Endodermal cell (in vitro differentiated cells): ENCODE results near the gene HMOX2. TPM values are rescaled to one million over a fixed set of nuclear protein-coding genes. Genes with fewer than 3 reads are reported as not detected.

ENCODE experiments used
- DNase-seq: peaks from one replicate; pipeline ENCODE4 v3.0.0-alpha.2; 2017
- H3K27ac ChIP-seq: 2 replicates; pipeline ENCODE4 v1.5.1; 2013; ENCODE audit warnings: mild to moderate bottlenecking, low read depth, low read length, moderate library complexity
- H3K27me3 ChIP-seq: 2 replicates; pipeline ENCODE4 v1.6.1; 2013; ENCODE audit warnings: mild to moderate bottlenecking, low read length, moderate library complexity; ENCODE audit not compliant: insufficient read depth, control insufficient read depth, poor library complexity, severe bottlenecking
- H3K36me3 ChIP-seq: 2 replicates; pipeline ENCODE4 v1.7.0; 2013; ENCODE audit warnings: mild to moderate bottlenecking, low read length, moderate library complexity; ENCODE audit not compliant: control insufficient read depth, insufficient read depth
- H3K4me1 ChIP-seq: one replicate; pipeline ENCODE4 v1.7.0; 2013; ENCODE audit warnings: low read length; ENCODE audit not compliant: control insufficient read depth, insufficient read depth
- H3K4me3 ChIP-seq: 2 replicates; pipeline ENCODE4 v1.5.1; 2013; ENCODE audit warnings: mild to moderate bottlenecking, low read length, moderate library complexity
- H3K9ac ChIP-seq: 2 replicates; pipeline ENCODE4 v1.6.1; 2013; ENCODE audit warnings: mild to moderate bottlenecking, low read length, moderate library complexity; ENCODE audit not compliant: poor library complexity, severe bottlenecking; ENCODE audit errors: extremely low read depth
- H3K9me3 ChIP-seq: 2 replicates; pipeline ENCODE4 v1.6.1; 2013; ENCODE audit warnings: mild to moderate bottlenecking, low read length, moderate library complexity; ENCODE audit not compliant: control insufficient read depth
- H3K27ac Mint-ChIP-seq: 2 replicates; pipeline ENCODE4 v1.8.0; 2020; ENCODE audit warnings: mixed read lengths
- H3K27me3 Mint-ChIP-seq: 2 replicates; pipeline ENCODE4 v1.8.0; 2021; ENCODE audit warnings: mild to moderate bottlenecking, mixed read lengths; ENCODE audit not compliant: insufficient read depth
- H3K36me3 Mint-ChIP-seq: 2 replicates; pipeline ENCODE4 v1.8.0; 2020; ENCODE audit warnings: low read depth, mixed read lengths
- H3K4me1 Mint-ChIP-seq: 2 replicates; pipeline ENCODE4 v1.8.0; 2020; ENCODE audit warnings: mixed read lengths
- H3K4me3 Mint-ChIP-seq: 2 replicates; pipeline ENCODE4 v1.8.0; 2020; ENCODE audit warnings: mild to moderate bottlenecking, moderate library complexity, mixed read lengths
- H3K9me3 Mint-ChIP-seq: 2 replicates; pipeline ENCODE4 v1.8.0; 2020; ENCODE audit warnings: mild to moderate bottlenecking, mixed read lengths
- WGBS, 2 experiments: methylation state at CpG; one replicate each; pipeline versions ENCODE4 v1.1.5 to v1.1.7; 2013; ENCODE audit warnings: missing lambda C conversion rate in 2 of 2, mixed read lengths in 1 of 2; ENCODE audit not compliant: insufficient coverage in 1 of 2, insufficient read length in 1 of 2; 5-methylcytosine and 5-hydroxymethylcytosine counted together
- total RNA-seq, 2 donors: library from RNA; stranded (reverse); fragmentation: NEBNext Ultra II Directional in 1 of 2; extraction: Animal tissue kit (Norgen Biotek cat#: 25700) in 1 of 2; gene quantifications; 2 replicates in 1 of 2; 3 replicates in 1 of 2; pipeline ENCODE4 v1.2.1, GENCODE V29; 2021
- TF ChIP-seq, protein P1 (sequence below): fragments of 200-600 bp; sonication (generic); conservative IDR thresholded peaks from 2 replicates; pipeline ENCODE4 v1.5.0; 2021; ENCODE audit warnings: antibody characterized with exemption, mild to moderate bottlenecking

The HMOX2 gene
- total RNA-seq, 2 donors from 2014 or later: 26.3 to 27.7 TPM

DNA sequence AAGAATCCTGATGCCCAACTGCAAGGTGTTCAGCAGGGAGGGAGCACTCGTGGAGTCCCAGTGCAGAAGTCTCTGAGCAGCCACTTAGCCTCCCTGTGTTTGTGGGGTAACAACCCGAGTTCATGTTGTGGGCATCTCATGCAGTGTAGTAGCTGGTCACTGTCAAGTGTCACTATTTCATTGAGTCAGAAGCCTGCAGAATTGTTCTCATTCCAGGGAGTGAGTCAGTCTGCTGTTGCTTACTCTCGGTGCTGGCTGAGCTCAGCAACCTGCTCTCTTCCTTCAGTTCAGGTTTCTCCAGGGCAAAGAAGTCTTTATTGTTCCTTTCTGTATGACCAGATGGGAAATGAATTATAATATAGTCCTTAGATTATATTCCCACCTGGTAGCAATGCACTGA lies 24.1 kb downstream of the HMOX2 start:
- TF ChIP-seq, protein P1, sequence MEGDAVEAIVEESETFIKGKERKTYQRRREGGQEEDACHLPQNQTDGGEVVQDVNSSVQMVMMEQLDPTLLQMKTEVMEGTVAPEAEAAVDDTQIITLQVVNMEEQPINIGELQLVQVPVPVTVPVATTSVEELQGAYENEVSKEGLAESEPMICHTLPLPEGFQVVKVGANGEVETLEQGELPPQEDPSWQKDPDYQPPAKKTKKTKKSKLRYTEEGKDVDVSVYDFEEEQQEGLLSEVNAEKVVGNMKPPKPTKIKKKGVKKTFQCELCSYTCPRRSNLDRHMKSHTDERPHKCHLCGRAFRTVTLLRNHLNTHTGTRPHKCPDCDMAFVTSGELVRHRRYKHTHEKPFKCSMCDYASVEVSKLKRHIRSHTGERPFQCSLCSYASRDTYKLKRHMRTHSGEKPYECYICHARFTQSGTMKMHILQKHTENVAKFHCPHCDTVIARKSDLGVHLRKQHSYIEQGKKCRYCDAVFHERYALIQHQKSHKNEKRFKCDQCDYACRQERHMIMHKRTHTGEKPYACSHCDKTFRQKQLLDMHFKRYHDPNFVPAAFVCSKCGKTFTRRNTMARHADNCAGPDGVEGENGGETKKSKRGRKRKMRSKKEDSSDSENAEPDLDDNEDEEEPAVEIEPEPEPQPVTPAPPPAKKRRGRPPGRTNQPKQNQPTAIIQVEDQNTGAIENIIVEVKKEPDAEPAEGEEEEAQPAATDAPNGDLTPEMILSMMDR: no peak
- H3K36me3 Mint-ChIP-seq: no peaks in the 10 kb centered on the region
- H3K9me3 Mint-ChIP-seq: no peaks in the 10 kb centered on the region
- 40 to 71% methylated on average over 1 to 3 of the region's 3 CpGs for WGBS, 2 experiments
- H3K27ac Mint-ChIP-seq: no peak overlapping the region
- Histone ChIP-seq H3K27ac (no peak overlapping the region), H3K36me3 (peaks cover 12% of the 10 kb centered on the region), H3K27me3 (no peaks in the 10 kb centered on the region), H3K9ac (no peak overlapping the region), H3K4me1 (peaks cover 19% of the 10 kb centered on the region), H3K4me3 (no peak overlapping the region), H3K9me3 (no peaks in the 10 kb centered on the region)
- no peak overlapping the region for H3K4me3 Mint-ChIP-seq
- DNase-seq: no peak
- H3K4me1 Mint-ChIP-seq: peaks cover 43% of the 10 kb centered on the region
- H3K27me3 Mint-ChIP-seq: no peaks in the 10 kb centered on the region

DNA sequence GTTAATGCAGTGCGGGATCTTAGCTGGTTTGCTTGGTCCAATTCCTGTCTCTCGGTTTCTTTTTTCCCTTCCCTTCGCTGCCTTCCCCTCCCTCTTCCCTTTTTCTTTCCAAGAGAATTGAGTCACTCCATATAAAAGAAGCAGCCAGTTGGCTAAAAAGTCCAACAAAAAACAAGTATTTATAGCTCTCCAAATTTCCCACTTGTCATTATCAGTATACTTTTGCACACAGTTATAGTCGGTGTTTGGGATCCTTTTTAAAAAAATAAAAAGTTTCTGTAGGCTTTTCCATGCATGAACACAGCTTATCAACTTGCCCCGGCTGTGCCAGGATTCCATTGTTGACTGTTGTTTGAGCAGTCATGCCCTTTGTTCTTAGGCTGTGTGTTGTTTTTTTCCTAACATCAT lies 24.9 kb downstream of the HMOX2 start:
- Histone ChIP-seq H3K27me3 (no peaks in the 10 kb centered on the region), H3K4me1 (peaks cover 19% of the 10 kb centered on the region), H3K4me3 (no peak overlapping the region), H3K27ac (no peak overlapping the region), H3K9me3 (no peaks in the 10 kb centered on the region), H3K36me3 (peaks cover 7% of the 10 kb centered on the region), H3K9ac (no peak overlapping the region)
- no peaks in the 10 kb centered on the region for H3K36me3 Mint-ChIP-seq
- TF ChIP-seq, protein P1: no peak
- peak overlapping the region; percentile 38 for H3K27ac Mint-ChIP-seq
- peaks cover 43% of the 10 kb centered on the region for H3K4me1 Mint-ChIP-seq
- no peaks in the 10 kb centered on the region for H3K9me3 Mint-ChIP-seq
- no peak overlapping the region for H3K4me3 Mint-ChIP-seq
- 70 to 89% methylated on average over 3 to 5 of the region's 5 CpGs for WGBS, 2 experiments
- DNase-seq: no peak
- no peaks in the 10 kb centered on the region for H3K27me3 Mint-ChIP-seq

DNA sequence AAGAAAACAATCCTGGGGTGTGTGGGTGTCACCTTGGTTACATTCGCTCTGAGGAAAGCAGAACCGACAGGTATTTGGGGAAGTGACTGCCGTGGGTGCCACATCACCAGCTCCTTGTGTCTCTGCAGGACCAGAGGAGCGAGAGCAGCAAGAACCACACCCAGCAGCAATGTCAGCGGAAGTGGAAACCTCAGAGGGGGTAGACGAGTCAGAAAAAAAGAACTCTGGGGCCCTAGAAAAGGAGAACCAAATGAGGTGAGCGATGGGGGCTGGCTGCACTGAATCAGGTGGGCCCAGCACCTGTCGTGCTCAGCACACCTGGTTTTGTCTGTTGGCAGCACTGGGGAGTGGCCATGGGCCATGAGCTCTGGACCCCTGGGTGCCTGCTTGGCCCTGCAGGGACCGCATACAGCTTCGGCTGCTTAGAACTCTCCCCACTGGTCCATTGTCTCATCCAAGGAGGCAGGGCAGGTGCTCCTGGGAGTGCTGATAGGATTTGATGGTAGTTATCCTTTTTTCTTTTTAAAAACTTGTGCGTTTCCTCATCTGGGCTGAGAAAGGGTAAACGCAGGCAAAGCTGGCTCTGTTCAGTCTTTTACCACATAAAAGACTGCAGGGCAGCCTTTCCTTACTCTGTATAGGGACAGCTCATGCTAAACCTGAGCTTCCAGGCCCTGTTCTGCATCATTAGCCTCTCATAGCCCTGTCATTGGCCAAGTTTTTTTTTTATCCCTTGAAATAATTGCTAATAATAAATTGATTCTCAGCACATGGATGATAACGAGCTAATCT lies 29.4 kb downstream of the HMOX2 start:
- Histone ChIP-seq H3K27me3 (no peaks in the 10 kb centered on the region), H3K36me3 (peaks cover 38% of the 10 kb centered on the region), H3K4me3 (no peak overlapping the region), H3K27ac (no peak overlapping the region), H3K4me1 (peaks cover 10% of the 10 kb centered on the region), H3K9me3 (no peaks in the 10 kb centered on the region), H3K9ac (no peak overlapping the region)
- no peak for DNase-seq
- TF ChIP-seq, protein P1: no peak
- Mint-ChIP-seq H3K27me3 (no peaks in the 10 kb centered on the region), H3K9me3 (no peaks in the 10 kb centered on the region), H3K4me1 (peaks cover 19% of the 10 kb centered on the region), H3K4me3 (no peak overlapping the region), H3K27ac (no peak overlapping the region), H3K36me3 (peaks cover 7% of the 10 kb centered on the region)
- 89 to 91% methylated on average over 7 to 13 of the region's 13 CpGs for WGBS, 2 experiments
